Colonic mucosa (tissue), 4 donors: Measurements from ENCODE around the gene DUSP18. TPM values are rescaled to one million over a fixed set of nuclear protein-coding genes. Genes with fewer than 3 reads are reported as not detected.
"Not testable (repeated sequence)": the region's sequence is repeated elsewhere in the genome, so short reads cannot be mapped to it uniquely, and the experiment has no call there.

Source experiments
- DNase-seq: peaks from one replicate; pipeline ENCODE4 v3.0.0-alpha.2; 2020
- H3K27ac ChIP-seq: fragments of 200-600 bp; one replicate; pipeline ENCODE4 v1.8.0; 2021
- H3K27me3 ChIP-seq: fragments of 200-600 bp; one replicate; pipeline ENCODE4 v1.8.0; 2021
- H3K36me3 ChIP-seq: fragments of 200-600 bp; one replicate; pipeline ENCODE4 v1.8.0; 2021
- H3K4me1 ChIP-seq: fragments of 200-600 bp; one replicate; pipeline ENCODE4 v1.8.0; 2021; ENCODE audit warnings: mild to moderate bottlenecking
- H3K4me3 ChIP-seq: fragments of 200-600 bp; one replicate; pipeline ENCODE4 v1.8.0; 2021
- H3K9ac ChIP-seq, 2 donors: one replicate each; pipeline ENCODE4 v1.7.0; 2013; ENCODE audit warnings: control low read depth in 2 of 2, low read depth in 2 of 2, low read length in 2 of 2
- H3K9me3 ChIP-seq: fragments of 200-600 bp; one replicate; pipeline ENCODE4 v1.8.0; 2021
- intact Hi-C: fragments of 100-400 bp; cut with DNase I; formaldehyde crosslinking; loops from one replicate; pipeline ENCODE4 v1.14.1; 2022
- total RNA-seq, 2 donors: library from RNA; stranded (reverse); fragmentation: NEBNext Ultra II Directional in 1 of 2; extraction: Animal tissue kit (Norgen Biotek cat#: 25700) in 1 of 2; gene quantifications; one replicate each; pipeline ENCODE4 v1.2.1, GENCODE V29; 2021
- TF ChIP-seq, protein P1 (sequence below): fragments of 200-600 bp; IDR thresholded peaks from one replicate; pipeline ENCODE4 v1.8.0; 2022; ENCODE audit warnings: antibody characterized with exemption, mild to moderate bottlenecking
- donor health status: healthy.
- donor health status: DM: no; HTN: no; CAD: no.
- donor health status: DM: no; HTN: no; CAD: no.

The DUSP18 gene
- total RNA-seq, result 10 to 100 TPM; 15.2 to 17.1 TPM

DNA sequence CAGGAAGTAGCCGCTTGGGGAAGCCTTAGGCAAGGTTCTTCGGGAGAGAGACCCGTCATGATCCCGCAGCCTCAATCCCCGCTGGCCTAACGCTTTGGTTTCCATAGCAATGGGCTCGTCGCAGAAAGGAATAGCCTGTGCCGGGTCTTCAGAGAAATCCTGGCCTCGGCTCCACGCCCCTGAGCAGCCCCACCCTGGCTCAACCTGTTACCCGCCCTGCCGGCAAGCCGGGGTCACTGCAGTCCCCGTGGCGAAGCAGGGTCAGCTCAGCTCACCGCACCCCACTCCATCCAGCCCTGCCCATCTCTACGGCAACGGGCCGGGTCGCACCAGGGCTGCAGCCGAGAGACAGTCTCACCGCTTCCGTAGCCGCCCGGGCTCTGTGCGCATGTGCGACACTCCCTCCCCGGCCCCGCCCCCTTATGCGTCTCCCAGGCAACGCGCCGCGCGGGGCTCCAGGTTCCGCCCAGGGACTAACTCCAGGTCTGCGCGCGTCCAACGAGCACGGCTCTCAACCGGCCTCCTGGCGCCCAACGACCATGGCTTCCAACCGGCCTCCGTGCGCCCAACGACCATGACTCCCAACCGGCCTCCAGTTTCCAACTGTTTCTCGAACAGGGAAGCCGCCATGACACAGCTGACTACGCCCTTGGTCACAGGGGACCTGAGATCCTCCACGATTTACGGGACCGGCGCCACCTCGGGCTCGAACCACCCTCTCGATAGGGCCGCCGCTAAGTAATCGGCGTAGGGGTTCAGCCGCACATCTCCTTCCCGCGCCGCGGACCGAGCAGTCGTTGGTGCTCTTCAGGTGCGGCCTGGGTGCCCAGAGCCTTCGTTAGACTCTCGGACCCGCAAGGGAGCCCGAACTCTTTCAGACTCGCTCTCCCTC is at the start of gene DUSP18:
DUSP18 (minus strand) TSS at position 382 of the 892 bp plus-strand sequence. CDS start 3,872 bp downstream, outside the sequence.
- TF ChIP-seq, protein P1, sequence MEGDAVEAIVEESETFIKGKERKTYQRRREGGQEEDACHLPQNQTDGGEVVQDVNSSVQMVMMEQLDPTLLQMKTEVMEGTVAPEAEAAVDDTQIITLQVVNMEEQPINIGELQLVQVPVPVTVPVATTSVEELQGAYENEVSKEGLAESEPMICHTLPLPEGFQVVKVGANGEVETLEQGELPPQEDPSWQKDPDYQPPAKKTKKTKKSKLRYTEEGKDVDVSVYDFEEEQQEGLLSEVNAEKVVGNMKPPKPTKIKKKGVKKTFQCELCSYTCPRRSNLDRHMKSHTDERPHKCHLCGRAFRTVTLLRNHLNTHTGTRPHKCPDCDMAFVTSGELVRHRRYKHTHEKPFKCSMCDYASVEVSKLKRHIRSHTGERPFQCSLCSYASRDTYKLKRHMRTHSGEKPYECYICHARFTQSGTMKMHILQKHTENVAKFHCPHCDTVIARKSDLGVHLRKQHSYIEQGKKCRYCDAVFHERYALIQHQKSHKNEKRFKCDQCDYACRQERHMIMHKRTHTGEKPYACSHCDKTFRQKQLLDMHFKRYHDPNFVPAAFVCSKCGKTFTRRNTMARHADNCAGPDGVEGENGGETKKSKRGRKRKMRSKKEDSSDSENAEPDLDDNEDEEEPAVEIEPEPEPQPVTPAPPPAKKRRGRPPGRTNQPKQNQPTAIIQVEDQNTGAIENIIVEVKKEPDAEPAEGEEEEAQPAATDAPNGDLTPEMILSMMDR, result peak; percentile 42
- Histone ChIP-seq H3K27me3 (no peaks in the 10 kb centered on the region), H3K4me1 (no peaks in the 10 kb centered on the region), H3K9ac (peak within 1 kb of the TSS; percentile 79 to 83), H3K27ac (peak within 1 kb of the TSS; percentile 90), H3K9me3 (no peaks in the 10 kb centered on the region), H3K4me3 (peak within 1 kb of the TSS; percentile 69), H3K36me3 (no peaks in the 10 kb centered on the region)
- intact Hi-C loops, result no loop called here
- peak; percentile 97 for DNase-seq

- no peak overlapping the region for H3K4me3 ChIP-seq
- H3K9me3 ChIP-seq, result no peaks in the 10 kb centered on the region
- no peak overlapping the region for H3K9ac ChIP-seq
- H3K4me1 ChIP-seq, result no peaks in the 10 kb centered on the region
- no peak overlapping the region for H3K27ac ChIP-seq
- intact Hi-C loops, result no loop called here
- no peaks in the 10 kb centered on the region for H3K36me3 ChIP-seq
- TF ChIP-seq, protein P1, result no peak
- no peaks in the 10 kb centered on the region for H3K27me3 ChIP-seq
- DNase-seq, result no peak
Measured at GRCh38 chr22:30714062-30714461, 46.4 kb upstream of the DUSP18 start.

- intact Hi-C loops, result no loop called here
- no peaks in the 10 kb centered on the region for H3K4me1 ChIP-seq
- no peak for DNase-seq
- no peak overlapping the region for H3K4me3 ChIP-seq
- TF ChIP-seq, protein P1, result no peak
- H3K9ac ChIP-seq, result no peak overlapping the region
- H3K27ac ChIP-seq, result no peak overlapping the region
- H3K36me3 ChIP-seq, result no peaks in the 10 kb centered on the region
- no peaks in the 10 kb centered on the region for H3K27me3 ChIP-seq
- H3K9me3 ChIP-seq, result no peaks in the 10 kb centered on the region
Measured at GRCh38 chr22:30712094-30712493, 44.4 kb upstream of the DUSP18 start.

DNA sequence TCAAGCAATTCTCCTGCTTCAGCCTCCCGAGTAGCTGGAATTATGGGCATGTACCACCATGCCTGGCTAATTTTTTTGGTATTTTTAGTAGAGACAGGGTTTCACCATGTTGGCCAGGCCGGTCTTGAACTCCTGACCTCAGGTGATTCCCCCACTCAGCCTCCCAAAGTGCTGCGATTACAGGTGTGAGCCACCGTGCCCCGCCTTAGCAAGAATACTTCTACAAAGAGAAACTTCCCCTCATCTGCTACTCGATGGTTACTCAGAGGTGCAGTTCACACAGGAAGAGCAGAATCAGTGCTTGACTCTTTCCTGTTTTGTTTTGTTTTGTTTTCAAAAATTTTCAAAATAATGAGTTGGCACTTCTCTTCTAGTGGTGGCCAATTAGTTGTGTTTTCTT is 42.3 kb upstream of the DUSP18 start:
- H3K4me3 ChIP-seq, H3K36me3 ChIP-seq, DNase-seq, H3K9me3 ChIP-seq, H3K4me1 ChIP-seq, H3K9ac ChIP-seq, intact Hi-C loops, H3K27ac ChIP-seq, H3K27me3 ChIP-seq: not testable (repeated sequence)

GRCh38 chr22:30705710-30706651 is 38.3 kb upstream of the DUSP18 start:
- no peaks in the 10 kb centered on the region for H3K4me1 ChIP-seq
- no peak for DNase-seq
- H3K9me3 ChIP-seq, result no peaks in the 10 kb centered on the region
- TF ChIP-seq, protein P1, result no peak
- intact Hi-C loops, result no loop called here
- no peak overlapping the region for H3K27ac ChIP-seq
- no peaks in the 10 kb centered on the region for H3K27me3 ChIP-seq
- H3K4me3 ChIP-seq, result no peak overlapping the region
- H3K9ac ChIP-seq, result no peak overlapping the region
- no peaks in the 10 kb centered on the region for H3K36me3 ChIP-seq
